GM18907 (cell line): ENCODE data around the gene IFT81.
A peak's percentile ranks its signal among the peaks of the same experiment; 100 is the strongest.
"Not testable (repeated sequence)": the region's sequence is repeated elsewhere in the genome, so short reads cannot be mapped to it uniquely, and the experiment has no call there.

ENCODE experiments used
- ATAC-seq: cut with Tn5 transposase; IDR thresholded peaks from one replicate; pipeline ENCODE4 v1.9.1; 2021; ENCODE audit warnings: mild to moderate bottlenecking, moderate library complexity; ENCODE audit not compliant: unreplicated experiment

The IFT81 gene

DNA sequence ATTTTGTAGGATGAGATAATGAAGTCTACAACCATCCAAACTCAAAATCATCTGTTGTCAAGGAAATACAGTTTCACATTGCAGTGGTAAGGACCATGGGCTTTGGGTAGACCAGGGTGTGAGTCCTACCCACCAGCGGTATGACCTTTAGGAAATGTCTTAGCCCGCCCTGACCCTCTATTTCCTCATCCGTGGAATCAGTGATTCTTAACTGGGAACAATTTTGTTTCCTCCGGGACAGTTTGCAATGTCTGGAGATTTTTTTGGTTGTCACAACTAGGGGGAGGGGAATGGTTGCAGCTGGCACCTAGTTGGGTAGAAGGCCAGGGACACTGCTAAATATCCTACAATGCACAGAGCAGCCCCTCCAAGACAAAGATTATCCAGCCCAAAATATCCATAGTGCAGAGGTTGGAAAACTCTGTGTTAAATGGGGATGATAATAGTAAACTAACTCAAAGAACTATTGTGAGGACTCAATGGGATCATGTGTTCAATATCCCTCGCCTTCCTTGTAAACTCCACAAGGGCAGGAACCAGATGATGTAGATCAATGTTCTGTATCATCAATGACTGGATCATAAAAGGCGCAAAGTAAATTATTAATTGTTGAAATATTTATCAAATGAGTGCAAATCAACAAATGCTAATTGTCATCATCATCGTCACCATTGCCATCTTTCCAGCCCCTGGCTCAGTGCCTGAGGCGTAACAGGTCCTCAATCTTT, 15.7 kb upstream of the IFT81 start:
- no peak for ATAC-seq

DNA sequence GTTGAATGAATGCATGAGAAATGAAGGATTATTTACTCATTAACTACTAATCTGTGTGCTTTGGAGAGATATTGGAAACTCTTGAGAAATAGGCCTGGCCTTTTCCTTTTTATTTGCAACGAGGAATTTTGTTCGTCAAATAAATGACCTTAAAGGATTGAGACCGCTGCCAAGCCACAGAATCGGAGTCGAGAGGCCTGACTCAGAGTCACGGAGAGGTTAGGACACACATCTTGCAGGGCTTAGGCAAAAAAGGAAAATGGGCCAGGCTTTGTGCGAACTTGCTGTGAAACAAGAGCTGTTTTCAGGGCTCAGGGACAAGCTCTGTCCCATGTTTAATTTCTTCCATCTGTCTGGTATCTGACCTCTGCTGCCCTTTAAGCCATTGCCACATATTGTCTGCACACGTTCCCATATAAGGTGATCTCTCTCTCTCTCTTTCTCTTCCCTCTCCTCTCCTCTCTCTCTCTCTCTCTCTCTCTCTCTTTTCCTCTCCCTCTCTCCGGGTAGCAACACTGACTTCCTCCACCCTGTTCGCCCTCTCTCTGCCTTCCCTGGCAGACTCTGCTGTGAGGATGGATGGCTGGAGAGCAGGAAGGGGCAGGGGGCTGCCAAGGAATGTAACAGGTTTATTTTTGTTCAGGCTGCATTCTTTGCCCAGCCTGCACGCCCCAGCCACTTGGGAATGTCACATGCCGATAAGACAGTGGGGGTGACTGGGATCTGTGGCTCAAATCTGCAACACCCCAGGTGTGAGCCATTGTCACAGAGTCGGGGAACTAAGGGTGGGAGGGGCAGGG, 14.9 kb upstream of the IFT81 start:
- no peak for ATAC-seq

DNA sequence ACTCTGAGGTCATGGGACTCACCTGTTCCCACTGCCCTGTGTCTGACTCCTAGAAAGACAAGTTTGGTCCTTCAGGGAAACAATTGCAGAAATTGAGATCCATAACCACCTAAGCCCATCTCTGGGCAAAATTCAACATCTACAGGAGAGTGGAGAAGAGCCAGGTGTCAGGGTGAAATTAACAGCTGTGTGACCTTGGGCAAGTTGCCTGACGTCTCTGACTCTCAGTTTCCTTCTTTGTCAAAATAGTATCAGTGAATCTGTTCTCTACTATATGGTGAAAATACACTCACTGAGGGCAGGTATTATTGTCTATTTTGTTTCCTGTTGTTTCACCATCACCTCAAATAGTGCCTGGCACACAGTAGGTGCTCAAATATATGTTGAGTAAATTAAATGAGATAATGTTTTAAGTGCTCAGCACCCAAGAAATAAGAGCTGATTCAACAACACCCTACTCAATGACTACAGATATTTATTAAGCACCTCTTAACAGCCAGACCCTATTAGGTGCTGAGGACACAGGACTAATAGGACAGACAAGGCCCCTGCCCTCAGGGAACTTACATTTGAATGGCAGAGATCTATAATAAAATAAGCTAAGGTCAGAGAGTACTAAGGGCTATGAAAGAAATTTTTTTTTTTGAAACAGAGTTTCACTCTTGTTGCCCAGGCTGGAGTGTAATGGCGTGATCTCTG, 14.2 kb upstream of the IFT81 start:
- ATAC-seq, result no peak

- no peak for ATAC-seq
Measured at GRCh38 chr12:110111476-110112334, 12.5 kb upstream of the IFT81 start.

DNA sequence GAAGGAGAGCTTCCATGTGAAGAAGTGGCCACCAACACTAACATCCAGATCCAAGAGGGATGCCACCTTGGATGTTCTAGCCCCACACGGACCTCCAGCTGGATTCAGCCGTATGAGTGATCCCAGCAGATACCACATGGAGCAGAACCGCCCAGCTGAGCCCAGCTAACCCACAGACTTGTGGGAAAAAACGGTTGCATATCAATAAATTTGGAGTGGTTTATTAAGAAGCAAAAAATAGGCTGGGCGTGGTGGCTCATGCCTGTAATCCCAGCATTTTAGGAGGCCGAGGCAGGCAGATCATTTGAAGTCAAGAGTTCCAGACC, 11.9 kb upstream of the IFT81 start:
- ATAC-seq, result no peak

GRCh38 chr12:110114528-110114937, 9.6 kb upstream of the IFT81 start:
- no peak for ATAC-seq

DNA sequence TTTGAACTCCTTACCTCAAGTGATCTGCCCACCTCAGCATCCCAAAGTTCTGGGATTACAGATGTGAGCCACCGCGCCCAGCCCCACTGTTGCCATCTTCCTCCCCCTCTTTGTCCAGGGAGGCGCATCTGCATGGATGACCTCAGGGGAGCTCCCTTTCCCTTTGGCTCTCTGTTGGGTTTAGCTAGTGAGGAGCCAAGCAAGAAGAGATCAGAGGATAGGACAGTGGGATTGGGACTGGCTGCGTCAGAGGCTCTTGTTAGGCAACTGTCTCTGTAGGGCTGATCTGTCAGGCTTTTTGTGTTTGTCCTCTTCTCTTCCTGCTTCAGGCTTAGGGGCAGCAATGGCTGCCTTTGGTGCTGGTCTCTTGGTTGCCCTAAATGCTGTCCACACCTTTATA, 8.5 kb upstream of the IFT81 start:
- no peak for ATAC-seq

DNA sequence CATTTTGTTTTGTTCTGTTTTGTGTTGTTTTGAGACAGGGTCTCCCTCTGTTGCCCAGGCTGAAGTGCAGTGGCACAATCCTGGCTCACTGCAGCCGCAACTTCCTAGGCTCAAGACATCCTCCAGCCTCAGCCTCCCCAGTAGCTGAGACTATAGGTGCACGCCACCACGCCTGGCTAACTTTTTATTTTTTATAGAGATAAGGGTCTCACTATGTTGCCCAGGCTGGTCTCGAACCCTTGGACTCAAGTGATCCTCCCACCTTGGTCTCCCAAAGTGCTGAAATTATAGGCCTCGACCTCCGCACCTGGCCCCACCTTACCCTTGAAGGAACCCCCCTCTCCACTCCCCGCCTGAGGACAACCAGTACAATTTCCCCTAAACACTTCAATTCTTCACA, 7.5 kb upstream of the IFT81 start:
- ATAC-seq, result no peak

- not testable (repeated sequence) for ATAC-seq
Measured at GRCh38 chr12:110117210-110117609, 6.9 kb upstream of the IFT81 start.

GRCh38 chr12:110117956-110118685, 6.0 kb upstream of the IFT81 start:
- ATAC-seq, result no peak

GRCh38 chr12:110122929-110123328, 1.2 kb upstream of the IFT81 start:
- no peak for ATAC-seq

DNA sequence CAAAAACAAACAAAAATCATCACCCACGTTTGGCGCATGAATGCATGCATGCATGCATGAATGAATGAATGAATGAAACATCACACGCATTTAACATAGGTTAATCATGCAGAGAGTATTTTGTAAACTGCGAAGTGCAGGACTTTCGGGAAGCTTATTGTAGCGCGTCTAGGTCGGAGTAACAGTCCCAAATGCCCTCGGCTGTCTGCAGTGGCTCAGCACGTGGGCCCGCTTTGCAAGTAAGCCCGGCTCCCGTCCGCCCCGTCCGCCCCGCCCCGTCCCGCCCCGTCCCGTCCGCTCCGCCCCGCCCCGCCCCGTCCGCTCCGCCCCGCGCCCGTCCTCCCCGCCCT, 263 bp upstream of the IFT81 start:
- peak; percentile 51 for ATAC-seq

GRCh38 chr12:110126557-110126956, 2.4 kb downstream of the IFT81 start:
- ATAC-seq, result no peak

GRCh38 chr12:110134691-110135411, 10.7 kb downstream of the IFT81 start:
- ATAC-seq, result no peak

DNA sequence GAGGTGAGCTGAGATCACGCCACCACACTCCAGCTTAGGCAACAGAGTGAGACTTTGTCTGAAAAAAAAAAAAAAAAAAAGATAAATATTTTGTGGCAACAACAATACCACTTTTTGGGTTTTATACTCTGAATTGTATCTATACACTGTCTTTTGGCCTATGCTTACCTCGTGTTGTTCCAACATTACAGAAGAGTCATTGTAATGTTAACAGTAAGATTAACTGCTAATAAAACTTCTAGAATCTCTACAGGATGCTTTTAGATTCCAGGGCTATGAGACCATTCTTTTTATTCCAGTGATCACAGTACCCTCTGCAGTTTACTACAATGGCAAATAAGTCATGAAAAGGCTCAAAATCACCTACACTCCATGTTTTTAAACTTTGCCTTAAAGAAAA, 11.6 kb downstream of the IFT81 start:
- no peak for ATAC-seq

- ATAC-seq, result no peak
Measured at GRCh38 chr12:110137786-110138185, 13.6 kb downstream of the IFT81 start.

DNA sequence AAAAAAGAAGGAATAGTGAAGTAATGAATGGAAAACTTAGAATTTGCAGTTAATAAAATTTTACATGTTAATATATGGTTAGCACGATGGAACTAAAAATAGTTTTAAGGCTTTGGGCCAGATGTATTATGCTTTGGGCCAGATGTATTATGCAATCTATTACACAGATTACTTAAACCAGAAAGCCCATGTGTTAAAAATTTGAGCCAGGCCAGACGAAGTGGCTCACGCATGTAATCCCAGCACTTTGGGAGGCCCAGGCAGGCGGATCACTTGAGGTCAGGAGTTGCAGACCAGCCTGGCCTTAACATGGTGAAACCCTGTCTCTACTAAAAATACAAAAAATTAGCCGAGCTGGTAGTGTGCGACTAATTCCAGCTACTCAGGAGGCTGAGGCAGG, 17.2 kb downstream of the IFT81 start:
- no peak for ATAC-seq

DNA sequence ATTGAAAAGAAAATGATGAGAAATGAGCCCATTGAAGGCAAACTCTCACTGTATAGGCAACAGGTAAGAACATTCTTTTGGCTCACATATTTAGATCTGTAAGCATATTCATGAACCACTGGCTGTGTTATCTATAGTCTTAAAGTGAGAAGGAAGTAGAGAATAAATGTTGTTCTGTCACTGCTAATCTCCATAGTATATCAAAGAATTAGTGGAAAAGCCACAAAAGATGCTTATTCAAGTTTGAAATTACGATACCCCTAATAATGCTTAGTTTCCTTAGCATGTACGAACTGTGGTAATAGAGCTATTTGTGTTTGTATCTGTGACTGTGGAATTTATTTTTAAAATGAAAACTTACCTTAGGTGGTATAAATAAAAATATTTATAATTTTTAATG, 22.8 kb downstream of the IFT81 start:
- ATAC-seq, result no peak

- no peak for ATAC-seq
Measured at GRCh38 chr12:110149086-110149660, 25.0 kb downstream of the IFT81 start.
